HL-60 (cell line): ENCODE data around the gene ZNF580.

ENCODE experiments used
- GABPA ChIP-seq: IDR thresholded peaks from 2 replicates; pipeline ENCODE4 v1.6.1; 2012; ENCODE audit warnings: low read depth
- TF ChIP-seq, protein P1 (sequence below): IDR thresholded peaks from one replicate; pipeline ENCODE4 v1.5.1; 2011; ENCODE audit warnings: low read length, control low read depth, inconsistent platforms; ENCODE audit not compliant: insufficient read depth

- TF ChIP-seq GABPA: no peak
- TF ChIP-seq, protein P1, sequence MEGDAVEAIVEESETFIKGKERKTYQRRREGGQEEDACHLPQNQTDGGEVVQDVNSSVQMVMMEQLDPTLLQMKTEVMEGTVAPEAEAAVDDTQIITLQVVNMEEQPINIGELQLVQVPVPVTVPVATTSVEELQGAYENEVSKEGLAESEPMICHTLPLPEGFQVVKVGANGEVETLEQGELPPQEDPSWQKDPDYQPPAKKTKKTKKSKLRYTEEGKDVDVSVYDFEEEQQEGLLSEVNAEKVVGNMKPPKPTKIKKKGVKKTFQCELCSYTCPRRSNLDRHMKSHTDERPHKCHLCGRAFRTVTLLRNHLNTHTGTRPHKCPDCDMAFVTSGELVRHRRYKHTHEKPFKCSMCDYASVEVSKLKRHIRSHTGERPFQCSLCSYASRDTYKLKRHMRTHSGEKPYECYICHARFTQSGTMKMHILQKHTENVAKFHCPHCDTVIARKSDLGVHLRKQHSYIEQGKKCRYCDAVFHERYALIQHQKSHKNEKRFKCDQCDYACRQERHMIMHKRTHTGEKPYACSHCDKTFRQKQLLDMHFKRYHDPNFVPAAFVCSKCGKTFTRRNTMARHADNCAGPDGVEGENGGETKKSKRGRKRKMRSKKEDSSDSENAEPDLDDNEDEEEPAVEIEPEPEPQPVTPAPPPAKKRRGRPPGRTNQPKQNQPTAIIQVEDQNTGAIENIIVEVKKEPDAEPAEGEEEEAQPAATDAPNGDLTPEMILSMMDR: no peak
Measured at GRCh38 chr19:55687281-55688201, 46.7 kb downstream of the ZNF580 start.
